Cerebellar cortex (tissue), 1 donor: ENCODE results near the gene OXGR1.
"Not testable (repeated sequence)": the region's sequence is repeated elsewhere in the genome, so short reads cannot be mapped to it uniquely, and the experiment has no call there.

Source experiments
- DNase-seq: peaks from one replicate; pipeline ENCODE4 v3.0.0-alpha.2; 2015; ENCODE audit warnings: low spot score

The OXGR1 gene

GRCh38 chr13:97005625-97006262 is 11.5 kb upstream of the OXGR1 start:
- no peak for DNase-seq

DNA sequence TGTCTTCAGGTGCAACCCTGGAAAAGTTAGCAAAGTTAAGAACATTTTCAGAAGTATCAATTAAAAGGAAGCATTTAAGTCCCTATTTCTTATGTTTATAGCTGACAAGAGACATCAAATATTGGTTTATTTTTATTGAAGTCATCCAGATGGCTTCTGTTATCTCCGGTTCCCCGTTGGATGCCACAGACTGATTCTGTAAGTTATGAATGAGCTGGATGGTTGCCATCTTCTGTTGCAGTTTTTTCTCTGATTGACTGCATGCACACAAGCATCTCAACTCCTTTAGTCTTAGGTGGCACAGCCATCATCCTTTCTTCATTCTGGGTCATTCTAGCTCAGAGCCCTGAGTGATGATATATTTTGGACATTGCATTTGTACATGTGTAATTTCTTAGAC is 10.6 kb upstream of the OXGR1 start:
- DNase-seq, result no peak

DNA sequence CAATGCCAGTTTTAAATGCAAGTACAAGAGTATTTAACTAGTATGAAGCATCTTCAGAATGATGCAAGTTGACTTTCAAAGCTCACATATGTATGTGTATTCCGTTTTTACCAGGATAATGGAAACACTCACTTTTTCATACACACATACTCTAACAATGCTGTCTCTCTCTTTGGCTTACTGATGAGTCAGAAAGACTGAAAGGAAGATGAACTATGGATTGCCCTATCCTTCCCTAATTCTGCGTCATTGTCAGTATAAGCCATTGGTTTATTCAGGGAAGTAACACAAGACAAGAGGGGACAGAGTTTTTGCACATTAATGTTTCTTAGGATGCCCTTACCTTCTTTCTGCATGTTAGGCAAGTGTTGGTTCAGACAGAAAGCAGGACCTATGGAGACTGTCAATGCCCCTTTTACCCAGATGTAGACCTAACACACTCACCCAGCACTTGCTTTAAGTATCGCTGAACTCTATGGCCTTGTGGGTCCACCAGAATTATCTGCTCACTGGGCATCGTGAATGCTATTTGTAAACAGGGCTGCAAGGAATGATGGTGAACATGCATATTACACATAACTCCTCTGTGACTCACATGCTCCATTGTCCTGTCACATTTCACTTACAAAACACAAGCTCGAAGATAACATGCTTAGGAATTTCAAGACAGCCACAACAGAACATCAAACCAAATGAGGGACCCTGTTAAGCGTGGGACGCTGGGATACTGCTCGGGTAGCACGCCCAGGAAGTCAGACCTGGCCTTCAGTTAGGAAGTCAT is 10.0 kb upstream of the OXGR1 start:
- no peak for DNase-seq

DNA sequence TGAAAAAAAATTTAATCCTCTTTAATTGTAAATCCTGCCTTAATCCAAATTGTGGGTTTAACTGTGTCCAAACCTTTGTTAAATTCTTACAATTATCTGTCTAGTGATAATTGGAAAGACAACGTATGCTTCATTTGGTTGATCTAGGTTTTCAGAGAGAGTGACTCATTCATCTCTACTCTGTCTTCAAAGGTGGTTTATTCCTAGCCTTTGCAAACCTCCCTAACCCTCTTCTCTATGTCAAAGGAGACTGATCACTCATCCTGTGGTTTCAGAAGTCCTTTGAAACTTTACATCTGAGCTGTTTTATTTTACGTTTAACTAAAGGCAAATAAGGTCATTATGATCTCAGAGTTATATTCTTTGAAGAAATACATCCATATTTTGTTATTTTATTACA is 8.8 kb upstream of the OXGR1 start:
- no peak for DNase-seq

- no peak for DNase-seq
Measured at GRCh38 chr13:97002581-97002980, 8.3 kb upstream of the OXGR1 start.

- DNase-seq, result no peak
Measured at GRCh38 chr13:97001636-97002035, 7.4 kb upstream of the OXGR1 start.

DNA sequence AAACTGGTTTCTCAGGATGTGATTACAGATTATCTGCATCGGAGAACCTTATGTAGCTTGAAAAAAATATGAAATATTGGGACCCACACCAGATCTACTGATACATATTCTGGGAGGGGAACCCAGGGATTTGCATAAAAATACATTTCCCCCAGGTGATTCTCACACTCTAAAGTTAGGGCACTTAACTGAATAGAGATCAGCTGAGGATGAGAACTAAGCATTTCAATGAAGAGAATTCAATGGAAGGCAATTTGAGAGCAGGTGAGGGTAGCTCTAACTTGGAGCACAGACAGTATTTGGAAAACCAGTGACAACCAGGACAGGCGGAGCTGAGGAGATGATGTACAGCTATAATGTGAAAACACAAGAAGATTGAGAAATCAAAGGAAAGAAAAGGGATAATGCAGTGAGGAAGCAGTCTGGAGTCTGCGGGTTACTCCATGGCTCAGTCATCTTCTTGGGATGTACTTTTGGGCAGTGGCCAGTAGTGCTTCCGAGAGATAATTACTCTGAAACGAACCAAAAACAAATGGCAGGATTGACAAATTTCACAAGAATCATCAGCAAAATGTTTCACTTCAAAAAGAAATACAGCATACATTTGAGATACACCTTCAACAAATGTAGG is 6.1 kb upstream of the OXGR1 start:
- no peak for DNase-seq

- DNase-seq, result no peak
Measured at GRCh38 chr13:96999091-96999490, 4.8 kb upstream of the OXGR1 start.

DNA sequence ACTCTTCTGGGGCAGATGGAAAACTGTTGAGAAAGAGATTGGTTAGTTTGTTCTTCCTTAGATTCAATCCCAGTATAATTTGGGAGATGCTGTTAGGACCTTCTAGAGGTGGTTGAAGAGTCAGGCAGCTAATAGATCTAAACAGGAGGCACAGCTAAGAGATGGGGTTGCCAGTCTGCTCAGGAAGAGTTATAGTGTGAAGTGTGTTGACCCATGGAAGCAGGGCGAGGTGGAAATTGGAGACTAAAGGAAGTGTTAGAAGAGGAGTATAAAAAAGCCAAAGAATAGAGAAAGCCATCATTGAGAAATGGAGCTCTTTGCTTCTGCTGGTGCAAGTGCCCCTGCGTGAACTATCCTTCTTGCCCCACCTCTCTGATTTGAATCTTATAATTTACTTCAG is 3.8 kb upstream of the OXGR1 start:
- no peak for DNase-seq

DNA sequence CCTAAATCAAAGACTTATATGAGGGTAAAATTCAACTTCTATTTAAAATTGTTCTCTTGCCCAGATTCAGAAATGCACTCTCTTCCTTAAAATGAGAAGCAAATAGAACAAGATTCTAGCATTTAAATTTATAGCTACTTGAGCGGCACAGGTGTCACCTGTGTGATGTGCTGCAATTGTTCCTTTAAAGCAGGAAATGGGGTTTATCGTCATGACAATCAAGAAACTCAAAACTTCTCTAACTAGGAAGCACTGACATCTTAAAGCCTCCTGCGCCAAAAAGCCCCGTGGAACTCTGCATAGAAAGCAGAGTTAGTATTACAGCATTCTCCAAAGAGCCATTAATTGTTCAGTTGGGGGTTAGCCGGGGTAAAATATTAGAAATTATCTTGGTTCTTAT is 2.6 kb upstream of the OXGR1 start:
- no peak for DNase-seq

- no peak for DNase-seq
Measured at GRCh38 chr13:96996107-96996506, 1.8 kb upstream of the OXGR1 start.

DNA sequence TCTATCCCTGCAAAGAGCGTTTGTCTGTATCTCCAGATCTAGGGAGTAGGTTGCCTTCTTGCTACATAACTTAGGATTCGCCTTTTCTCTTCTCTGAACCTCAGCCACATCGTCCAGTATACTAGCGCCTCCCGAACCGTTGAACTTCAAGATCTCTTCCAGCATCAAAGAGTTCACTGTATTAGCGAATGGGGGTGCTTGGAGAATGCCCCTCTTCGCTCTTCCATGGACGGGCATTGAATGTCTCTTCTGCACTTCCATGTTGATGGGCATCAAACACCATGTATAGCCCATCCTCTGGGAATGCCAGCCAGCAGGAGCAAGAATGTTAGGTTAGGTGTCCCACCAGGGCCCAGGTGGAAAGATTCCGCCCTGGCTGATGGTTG is 575 bp upstream of the OXGR1 start:
- no peak for DNase-seq

DNA sequence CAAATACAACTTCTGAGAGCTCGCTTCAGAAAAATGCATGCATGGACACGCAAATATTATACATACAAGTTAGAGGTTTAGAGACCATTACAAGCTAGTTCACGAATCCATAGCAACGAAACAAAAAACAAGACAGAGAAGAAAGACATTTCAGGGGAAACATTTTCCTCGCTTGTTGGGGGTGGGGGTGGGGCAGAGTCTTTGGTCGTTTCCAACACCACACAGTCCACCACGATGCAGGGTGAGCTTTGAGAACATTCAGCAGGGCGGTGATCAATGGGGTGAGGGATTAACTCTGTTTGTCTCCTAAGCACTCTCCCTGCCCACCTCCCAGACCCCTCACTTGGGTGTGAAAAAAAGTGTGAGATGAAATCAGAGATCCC is 651 bp downstream of the OXGR1 start:
- no peak for DNase-seq

DNA sequence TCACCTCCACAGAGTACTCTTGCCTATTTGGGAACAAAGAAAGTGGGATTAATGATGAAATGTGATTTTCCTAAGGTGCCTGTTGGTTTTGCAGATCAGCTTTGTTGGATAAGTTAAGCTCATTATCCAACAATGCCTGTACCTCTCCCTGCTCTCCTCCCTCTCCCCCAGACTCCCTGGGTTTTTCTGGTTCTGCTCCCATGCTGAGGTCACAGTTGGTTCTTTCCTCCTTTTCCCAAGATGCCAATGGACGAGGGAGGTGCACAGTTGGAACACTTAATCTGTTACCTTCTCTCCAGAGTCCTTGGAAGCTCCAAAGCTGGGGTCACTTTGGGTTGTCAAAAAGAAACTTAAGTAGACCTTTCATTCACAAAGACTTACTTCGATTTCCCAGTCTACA is 1.6 kb downstream of the OXGR1 start:
- no peak for DNase-seq

- DNase-seq, result no peak
Measured at GRCh38 chr13:96991072-96991471, 3.2 kb downstream of the OXGR1 start.

DNA sequence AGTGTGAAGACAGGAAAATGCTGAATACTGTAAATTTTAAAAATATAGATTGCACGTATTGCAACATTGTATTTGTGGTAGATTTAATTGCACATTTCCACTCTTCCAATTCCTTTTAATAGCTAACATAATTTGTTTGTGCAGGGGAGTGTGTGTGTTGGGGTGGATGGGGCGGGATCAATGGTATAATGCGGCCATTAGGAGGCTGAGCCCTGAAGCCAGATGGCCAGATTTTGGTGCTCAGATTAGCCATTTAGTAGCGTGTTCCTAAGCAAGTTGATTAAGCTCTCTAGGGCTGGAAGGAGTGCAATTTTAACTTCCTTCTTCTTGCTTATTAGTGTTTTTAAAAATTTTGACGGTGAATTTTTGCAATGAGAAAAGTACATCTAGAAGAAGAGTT is 5.8 kb downstream of the OXGR1 start:
- no peak for DNase-seq

DNA sequence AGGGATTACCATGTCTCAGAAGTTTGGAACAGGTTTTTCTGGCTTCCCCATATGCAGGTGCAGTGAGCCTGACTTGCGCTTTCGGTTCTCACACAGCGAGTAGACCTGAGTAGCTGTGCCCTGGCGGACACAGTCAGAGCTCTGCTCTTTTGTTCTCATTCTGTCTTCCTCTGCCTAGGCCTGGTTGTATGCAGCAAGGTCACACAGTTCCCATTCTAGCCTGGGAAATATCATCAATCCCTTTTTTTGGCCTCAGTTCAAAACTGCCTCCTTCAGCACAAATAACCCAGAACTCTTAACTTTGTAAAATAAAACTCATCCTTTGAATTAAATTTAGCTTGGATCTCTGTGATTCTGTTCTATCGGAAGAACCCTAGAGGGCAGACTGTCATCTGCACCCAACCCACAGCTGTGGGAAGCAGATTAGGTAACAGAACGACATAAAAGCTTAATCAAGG is 10.2 kb downstream of the OXGR1 start:
- DNase-seq, result no peak

DNA sequence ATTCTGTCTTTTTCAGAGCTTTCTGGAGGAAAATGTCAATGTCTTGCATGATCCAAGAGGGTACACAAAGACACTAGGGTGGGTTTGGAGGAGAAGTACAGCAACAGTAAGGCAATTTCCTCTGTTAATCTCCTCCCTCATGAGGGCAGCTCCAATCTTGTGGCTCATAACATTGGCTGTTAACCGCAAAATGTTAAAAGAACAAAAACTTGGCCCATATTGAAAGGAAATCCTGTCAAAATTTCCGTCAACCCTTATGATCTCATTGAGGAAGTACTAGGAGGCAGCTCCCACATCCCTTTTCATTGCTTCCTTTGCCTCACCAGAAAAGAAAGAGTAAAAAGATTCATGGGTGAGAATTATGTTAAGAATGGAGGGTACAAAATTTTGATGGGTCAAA is 11.6 kb downstream of the OXGR1 start:
- DNase-seq, result no peak

GRCh38 chr13:96979861-96980260 is 14.4 kb downstream of the OXGR1 start:
- not testable (repeated sequence) for DNase-seq

DNA sequence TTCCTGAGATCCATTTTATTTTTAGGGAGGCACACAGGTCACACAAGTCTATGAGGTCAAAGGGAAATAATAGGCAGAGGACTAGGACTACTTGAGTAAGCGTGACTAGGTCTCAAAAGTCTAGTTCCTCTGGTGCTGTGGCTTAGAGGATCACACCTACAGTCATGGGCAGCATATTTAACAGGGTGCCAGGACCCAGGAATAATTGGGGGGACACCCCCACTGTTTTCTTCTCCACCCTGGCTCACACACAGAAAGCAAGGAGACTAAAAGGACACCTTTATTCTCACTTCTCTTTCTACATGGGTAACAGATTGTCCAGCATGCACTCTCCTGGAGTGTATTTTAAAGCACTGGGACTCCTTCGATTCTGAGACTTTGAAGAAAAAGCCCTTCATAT is 26.2 kb downstream of the OXGR1 start:
- no peak for DNase-seq

- DNase-seq, result no peak
Measured at GRCh38 chr13:96967248-96967745, 27.0 kb downstream of the OXGR1 start.

DNA sequence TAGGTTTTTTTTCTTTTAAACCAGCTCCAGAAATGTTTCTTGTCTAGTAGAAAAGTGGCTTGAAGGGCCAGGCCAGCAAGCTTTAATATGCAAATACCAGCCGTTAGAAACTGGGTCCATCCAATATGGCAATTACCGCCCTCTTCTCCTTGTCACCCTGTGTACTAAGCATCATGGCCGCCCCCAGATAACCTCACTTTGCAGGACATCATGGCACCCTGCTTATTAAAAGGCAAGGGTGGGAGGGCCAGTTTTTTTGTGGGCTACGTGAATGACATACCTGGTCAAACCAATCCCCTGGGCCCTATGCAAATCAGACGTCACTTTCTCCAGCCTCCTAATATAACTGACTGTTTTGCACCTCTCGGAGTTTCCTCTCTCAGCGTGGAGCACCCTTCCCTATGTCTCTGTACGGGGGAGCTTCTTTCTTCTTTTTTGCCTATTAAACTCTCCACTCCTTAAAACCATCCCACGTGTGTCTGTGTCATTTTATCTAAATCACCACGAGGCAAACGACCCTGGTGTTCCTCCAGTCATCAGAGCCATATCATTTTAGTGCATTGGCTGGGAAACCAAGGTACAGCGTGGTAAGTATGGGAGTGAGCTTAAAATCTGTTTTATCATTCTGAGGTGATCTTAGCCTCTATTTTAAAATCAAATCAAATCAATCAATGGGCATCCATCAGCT is 27.7 kb downstream of the OXGR1 start:
- no peak for DNase-seq
